Testis (tissue), 2 donors: Measurements from ENCODE around the gene OST4.
"Not testable (repeated sequence)": the region's sequence is repeated elsewhere in the genome, so short reads cannot be mapped to it uniquely, and the experiment has no call there.

Experiments
- CTCF ChIP-seq, 3 experiments: fragments of 450-650 bp in 2 of 3; fragments of 200-600 bp in 1 of 3; sonication (generic) in 1 of 3; IDR thresholded peaks; one replicate each; pipeline ENCODE4 v1.5.1; 2016 to 2019; ENCODE audit warnings: antibody characterized with exemption in 3 of 3, mild to moderate bottlenecking in 2 of 3, moderate library complexity in 1 of 3
- POLR2A ChIP-seq: fragments of 450-650 bp; IDR thresholded peaks from one replicate; pipeline ENCODE4 v1.6.1; 2017; ENCODE audit warnings: antibody characterized with exemption, mild to moderate bottlenecking, moderate library complexity

DNA sequence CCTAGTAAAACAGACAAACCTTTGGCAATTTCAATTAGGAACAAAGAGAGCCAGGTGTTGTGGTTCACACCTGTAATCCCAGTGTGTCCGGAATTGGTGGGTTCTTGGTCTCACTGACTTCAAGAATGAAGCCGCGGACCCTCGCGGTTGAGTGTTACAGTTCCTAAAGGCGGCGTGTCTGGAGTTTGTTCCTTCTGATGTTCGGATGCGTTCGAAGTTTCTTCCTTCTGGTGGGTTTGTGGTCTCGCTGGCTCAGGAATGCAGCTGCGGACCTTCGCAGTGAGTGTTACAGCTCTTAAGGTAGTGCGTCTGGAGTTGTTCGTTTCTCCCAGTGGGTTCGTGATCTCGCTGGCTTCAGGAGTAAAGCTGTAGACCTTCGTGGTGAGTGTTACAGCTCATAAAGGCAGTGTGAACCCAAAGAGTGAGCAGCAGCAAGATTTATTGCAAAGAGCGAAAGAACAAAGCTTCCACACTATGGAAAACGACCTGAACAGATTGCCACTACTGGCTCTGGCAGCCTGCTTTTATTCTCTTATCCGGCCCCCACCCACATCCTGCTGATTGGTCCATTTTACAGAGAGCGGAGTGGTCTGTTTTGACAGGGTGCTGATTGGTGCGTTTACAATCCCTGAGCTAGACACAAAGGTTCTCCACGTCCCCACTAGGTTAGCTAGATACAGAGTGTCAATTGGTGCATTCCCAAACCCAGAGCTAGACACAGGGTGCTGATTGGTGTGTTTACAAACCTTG is 39.3 kb upstream of the OST4 start:
- TF ChIP-seq CTCF (IDR thresholded peaks at IDR 0.05); POLR2A: not testable (repeated sequence)
